BLaER1 (cell line): ENCODE data around the gene CWC25.
A peak's percentile ranks its signal among the peaks of the same experiment; 100 is the strongest.

Source experiments
- H3K27ac ChIP-seq: shearing (Covaris generic); formaldehyde crosslinking; 2 replicates; pipeline ENCODE4 v1.8.1; 2022
- H3K27me3 ChIP-seq: shearing (Covaris generic); formaldehyde crosslinking; 2 replicates; pipeline ENCODE4 v1.8.1; 2022
- H3K36me3 ChIP-seq: shearing (Covaris generic); formaldehyde crosslinking; 2 replicates; pipeline ENCODE4 v1.8.1; 2022
- H3K4me1 ChIP-seq: shearing (Covaris generic); formaldehyde crosslinking; 2 replicates; pipeline ENCODE4 v1.8.1; 2022
- H3K4me2 ChIP-seq: shearing (Covaris generic); formaldehyde crosslinking; 2 replicates; pipeline ENCODE4 v1.8.1; 2022
- H3K4me3 ChIP-seq: shearing (Covaris generic); formaldehyde crosslinking; 2 replicates; pipeline ENCODE4 v1.8.1; 2022
- H3K9ac ChIP-seq: shearing (Covaris generic); formaldehyde crosslinking; 2 replicates; pipeline ENCODE4 v1.8.1; 2022
- H3K9me3 ChIP-seq: shearing (Covaris generic); formaldehyde crosslinking; 2 replicates; pipeline ENCODE4 v1.8.1; 2022
- H4K20me1 ChIP-seq: shearing (Covaris generic); formaldehyde crosslinking; 2 replicates; pipeline ENCODE4 v1.8.1; 2022
- Cebpa-rat ChIP-seq: shearing (Covaris generic); IDR thresholded peaks from 2 replicates; pipeline ENCODE4 v1.8.1; 2022

CWC25 gene

GRCh38 chr17:38824899-38825761 is at the start of gene CWC25:
TSS of gene CWC25 (minus strand) at chr17:38825321. CDS start at chr17:38825183, 138 bp downstream.
- no peak for TF ChIP-seq Cebpa-rat
- Histone ChIP-seq H3K27me3 (no peaks in the 10 kb centered on the region), H3K36me3 (peaks cover 27% of the 10 kb centered on the region), H3K4me2 (peak within 1 kb of the TSS; percentile 96), H3K9me3 (no peaks in the 10 kb centered on the region), H3K9ac (peak within 1 kb of the TSS; percentile 87), H3K27ac (peak within 1 kb of the TSS; percentile 94), H4K20me1 (peaks cover 43% of the 10 kb centered on the region), H3K4me1 (peaks cover 21% of the 10 kb centered on the region), H3K4me3 (peak within 1 kb of the TSS; percentile 85)

GRCh38 chr17:38873640-38874380 is 48.7 kb upstream of the CWC25 start:
- Histone ChIP-seq H3K27ac (peak overlapping the region; percentile 62), H3K4me2 (peak overlapping the region; percentile 97), H3K9me3 (no peaks in the 10 kb centered on the region), H3K4me3 (no peak overlapping the region), H3K9ac (peak overlapping the region; percentile 11), H3K36me3 (peaks cover 14% of the 10 kb centered on the region), H3K4me1 (peaks cover 79% of the 10 kb centered on the region), H3K27me3 (no peaks in the 10 kb centered on the region), H4K20me1 (peaks cover 76% of the 10 kb centered on the region)
- TF ChIP-seq Cebpa-rat: no peak

- H3K4me2 ChIP-seq: peak overlapping the region; percentile 97
- H3K36me3 ChIP-seq: peaks cover 6% of the 10 kb centered on the region
- no peak for TF ChIP-seq Cebpa-rat
- H3K9me3 ChIP-seq: no peaks in the 10 kb centered on the region
- H3K4me1 ChIP-seq: peaks cover 79% of the 10 kb centered on the region
- peak overlapping the region; percentile 89; the same call in 1 of the 2 replicates for H3K27ac ChIP-seq
- H4K20me1 ChIP-seq: peaks cover 67% of the 10 kb centered on the region
- H3K4me3 ChIP-seq: no peak overlapping the region
- H3K9ac ChIP-seq: 0 out of 2 replicates have a peak overlapping the region, but pooled peaks have one; percentile 45
- H3K27me3 ChIP-seq: no peaks in the 10 kb centered on the region
Measured at GRCh38 chr17:38872671-38873385, 47.7 kb upstream of the CWC25 start.

- Histone ChIP-seq H3K27ac (peak overlapping the region; percentile 89; the same call in 1 of the 2 replicates), H4K20me1 (peaks cover 59% of the 10 kb centered on the region), H3K9me3 (no peaks in the 10 kb centered on the region), H3K4me2 (peak overlapping the region; percentile 97), H3K36me3 (0 out of 2 replicates have a peak, but pooled peaks cover 5% of the 10 kb centered on the region), H3K9ac (peak overlapping the region; percentile 91), H3K27me3 (no peaks in the 10 kb centered on the region), H3K4me1 (peaks cover 75% of the 10 kb centered on the region), H3K4me3 (peak overlapping the region; percentile 98)
- TF ChIP-seq Cebpa-rat: no peak
Measured at GRCh38 chr17:38872027-38872511, 46.9 kb upstream of the CWC25 start.

GRCh38 chr17:38871247-38872015 is 46.3 kb upstream of the CWC25 start:
- no peak for TF ChIP-seq Cebpa-rat
- Histone ChIP-seq H3K9me3 (no peaks in the 10 kb centered on the region), H3K4me3 (peak overlapping the region; percentile 98), H3K9ac (peak overlapping the region; percentile 91), H3K4me2 (peak overlapping the region; percentile 97), H3K27ac (peak overlapping the region; percentile 89), H3K4me1 (peaks cover 69% of the 10 kb centered on the region), H3K36me3 (0 out of 2 replicates have a peak, but pooled peaks cover 5% of the 10 kb centered on the region), H4K20me1 (peaks cover 53% of the 10 kb centered on the region), H3K27me3 (no peaks in the 10 kb centered on the region)

GRCh38 chr17:38870259-38871165 is 45.4 kb upstream of the CWC25 start:
- peaks cover 43% of the 10 kb centered on the region for H4K20me1 ChIP-seq
- H3K9me3 ChIP-seq: no peaks in the 10 kb centered on the region
- peak overlapping the region; percentile 91 for H3K9ac ChIP-seq
- TF ChIP-seq Cebpa-rat: no peak
- H3K4me3 ChIP-seq: peak overlapping the region; percentile 98
- peak overlapping the region; percentile 97 for H3K4me2 ChIP-seq
- H3K4me1 ChIP-seq: peaks cover 59% of the 10 kb centered on the region
- H3K36me3 ChIP-seq: 0 out of 2 replicates have a peak, but pooled peaks cover 5% of the 10 kb centered on the region
- H3K27me3 ChIP-seq: no peaks in the 10 kb centered on the region
- H3K27ac ChIP-seq: peak overlapping the region; percentile 89

- Histone ChIP-seq H3K9me3 (no peaks in the 10 kb centered on the region), H3K9ac (peak within 1 kb of the TSS; percentile 91), H3K27me3 (no peaks in the 10 kb centered on the region), H3K4me1 (peaks cover 58% of the 10 kb centered on the region), H3K4me3 (peak within 1 kb of the TSS; percentile 98), H3K27ac (peak within 1 kb of the TSS; percentile 89), H4K20me1 (peaks cover 35% of the 10 kb centered on the region), H3K36me3 (0 out of 2 replicates have a peak, but pooled peaks cover 5% of the 10 kb centered on the region), H3K4me2 (peak within 1 kb of the TSS; percentile 97)
- TF ChIP-seq Cebpa-rat: no peak
Measured at GRCh38 chr17:38869526-38870258, 44.6 kb upstream of the CWC25 start, which contains the start of gene LASP1. TSS of gene LASP1 (plus strand) at chr17:38870058. CDS start at chr17:38870190, 132 bp downstream.
